Naive thymus-derived CD8-positive, alpha-beta T cell (primary cell): ENCODE measurements around the gene ASF1B. TPM values are rescaled to one million over a fixed set of nuclear protein-coding genes. Genes with fewer than 3 reads are reported as not detected.

Experiments
- ATAC-seq, 2 donors: fragments of 150-1000 bp; cut with Tn5 transposase in 1 of 2; sonication (Bioruptor Pico), chemical (Tn5 transposase) in 1 of 2; 1 replicate in 1 of 2; 2 replicates in 1 of 2; pipeline ENCODE4 v1.10.0; 2021; ENCODE audit warnings: mild to moderate bottlenecking in 2 of 2, moderate library complexity in 2 of 2
- POLR2A ChIA-PET: fragments of 350-600 bp; sonication (Branson Sonifier 250); formaldehyde crosslinking; loops from one replicate; lab custom pipeline; 2021; ENCODE audit warnings: antibody characterized with exemption; lab: Charles Lee
- DNase-seq, 10 donors: peaks; one replicate each; pipeline versions ENCODE4 v3.0.0 to v3.0.0-alpha.2; 2020 to 2022
- H3K27ac Mint-ChIP-seq, 10 donors: one replicate each; pipeline ENCODE4 v1.8.0; 2020 to 2022; ENCODE audit warnings: mild to moderate bottlenecking in 10 of 10, mixed read lengths in 10 of 10, moderate library complexity in 4 of 10, inconsistent platforms in 1 of 10
- H3K27me3 Mint-ChIP-seq, 5 donors: one replicate each; pipeline ENCODE4 v1.8.0; 2021 to 2022; ENCODE audit warnings: mixed read lengths in 5 of 5
- H3K36me3 Mint-ChIP-seq, 3 donors: one replicate each; pipeline ENCODE4 v1.8.0; 2020 to 2022; ENCODE audit warnings: mixed read lengths in 3 of 3, mild to moderate bottlenecking in 2 of 3, inconsistent platforms in 1 of 3
- H3K4me1 Mint-ChIP-seq, 4 donors: one replicate each; pipeline ENCODE4 v1.8.0; 2021 to 2022; ENCODE audit warnings: mixed read lengths in 4 of 4
- H3K4me3 Mint-ChIP-seq, 10 donors: one replicate each; pipeline ENCODE4 v1.8.0; 2020 to 2022; ENCODE audit warnings: mild to moderate bottlenecking in 10 of 10, mixed read lengths in 10 of 10, moderate library complexity in 6 of 10, inconsistent platforms in 1 of 10
- H3K9me3 Mint-ChIP-seq, 9 donors: one replicate each; pipeline ENCODE4 v1.8.0; 2020 to 2022; ENCODE audit warnings: mixed read lengths in 9 of 9, mild to moderate bottlenecking in 3 of 9, inconsistent platforms in 1 of 9, moderate library complexity in 1 of 9
- polyA plus RNA-seq, 3 donors: library from polyadenylated mRNA; unstranded; fragments of 300-500 nt; fragmentation: Illumina TruSeq; gene quantifications; one replicate each; pipeline ENCODE4 v1.2.3, GENCODE V29; 2021
- total RNA-seq, 8 experiments: library from RNA in 2 of 8; stranded (reverse) in 2 of 8; gene quantifications; one replicate each; pipeline ENCODE4 v1.2.3 and lab custom pipeline; 2021 to 2026

Gene ASF1B
- total and polyA plus RNA-seq, 5 experiments from 2014 or later: 2.3 to 4.6 (median 3.7) TPM

- no peaks in the 10 kb centered on the region for H3K4me1 Mint-ChIP-seq
Observed at GRCh38 chr19:14101003-14101545, 35.3 kb downstream of the ASF1B start.

GRCh38 chr19:14097532-14098151 lies 38.7 kb downstream of the ASF1B start:
- POLR2A ChIA-PET: no interaction called here
- DNase-seq (no peak), ATAC-seq (no peak)
- peaks cover 0 to 7% (median 0%) of the 10 kb centered on the region in 9 donors for H3K9me3 Mint-ChIP-seq
- H3K4me1 Mint-ChIP-seq: peaks cover 0 to 9% (median 6%) of the 10 kb centered on the region in 4 donors
- H3K4me3 Mint-ChIP-seq: no peak overlapping the region
- no peaks in the 10 kb centered on the region for H3K27me3 Mint-ChIP-seq
- peak overlapping the region in 4 of 10 donors; percentile 31 to 77 (median 43) for H3K27ac Mint-ChIP-seq
- peaks cover 0 to 33% (median 9%) of the 10 kb centered on the region in 3 donors for H3K36me3 Mint-ChIP-seq

More at GRCh38 chr19:14101003-14101545, 35.3 kb downstream of the ASF1B start:
- Mint-ChIP-seq H3K27ac (peak overlapping the region in 1 of 10 donors; percentile 65), H3K4me3 (no peak overlapping the region), H3K36me3 (peaks cover 0 to 53% (median 10%) of the 10 kb centered on the region in 3 donors), H3K27me3 (no peaks in the 10 kb centered on the region), H3K9me3 (no peaks in the 10 kb centered on the region)
- ATAC-seq (no peak), DNase-seq (no peak)
- POLR2A ChIA-PET: no interaction called here

- Mint-ChIP-seq H3K27me3 (peaks cover 0 to under 1% (median 0%) of the 10 kb centered on the region in 5 donors), H3K4me3 (no peak overlapping the region), H3K4me1 (peaks cover 10 to 17% (median 13%) of the 10 kb centered on the region in 4 donors), H3K36me3 (peaks cover 0 to 30% (median 12%) of the 10 kb centered on the region in 3 donors), H3K9me3 (peaks cover 0 to 10% (median 0%) of the 10 kb centered on the region in 9 donors), H3K27ac (peak overlapping the region in 1 of 10 donors; percentile 32)
- ATAC-seq: no peak
- POLR2A ChIA-PET: interaction anchor here (0.6 to 1.3 kb wide), 3 partner anchors 14 to 64 kb away, joined by 3 to 4 read pairs (median 3); no protein-coding TSS in a partner anchor
- no peak for DNase-seq
Observed at GRCh38 chr19:14096272-14096992, 40.0 kb downstream of the ASF1B start.

- Mint-ChIP-seq H3K4me3 (peak overlapping the region in 4 of 10 donors; percentile 0 to 68 (median 46)), H3K9me3 (peaks cover 0 to 11% (median 0%) of the 10 kb centered on the region in 9 donors), H3K27ac (peak overlapping the region in 9 of 10 donors; percentile 1 to 88 (median 69)), H3K27me3 (peaks cover 0 to 2% (median 0%) of the 10 kb centered on the region in 5 donors), H3K4me1 (peaks cover 12 to 18% (median 14%) of the 10 kb centered on the region in 4 donors), H3K36me3 (peaks cover 0 to 21% (median 13%) of the 10 kb centered on the region in 3 donors)
- ATAC-seq (no peak), DNase-seq (no peak)
- POLR2A ChIA-PET: interaction anchor here (1.3 to 1.5 kb wide), 2 partner anchors 21 to 25 kb away, joined by 3 to 4 read pairs; no protein-coding TSS in a partner anchor
Observed at GRCh38 chr19:14094854-14095253, 41.5 kb downstream of the ASF1B start.

GRCh38 chr19:14093117-14093823 lies 43.1 kb downstream of the ASF1B start:
- POLR2A ChIA-PET: interaction anchor here (0.9 to 1.4 kb wide), 5 partner anchors 12 to 976 kb away, joined by 3 to 5 read pairs (median 3); a partner anchor contains a TSS
- DNase-seq (no peak), ATAC-seq (no peak)
- Mint-ChIP-seq H3K27me3 (peaks cover 0 to 2% (median 0%) of the 10 kb centered on the region in 5 donors), H3K36me3 (peaks cover 4 to 23% (median 14%) of the 10 kb centered on the region in 3 donors), H3K9me3 (peaks cover 0 to 11% (median 0%) of the 10 kb centered on the region in 9 donors), H3K4me3 (peak overlapping the region; percentile 22 to 80 (median 59)), H3K4me1 (peaks cover 14 to 28% (median 19%) of the 10 kb centered on the region in 4 donors), H3K27ac (peak overlapping the region in 9 of 10 donors; percentile 24 to 88 (median 75))

- ATAC-seq: peak; percentile 6 to 21
- peak overlapping the region; percentile 89 to 100 (median 99) for H3K27ac Mint-ChIP-seq
- POLR2A ChIA-PET: interaction anchor here (0.6 to 1.7 kb wide), 22 partner anchors 10 to 983 kb away, joined by 3 to 21 read pairs (median 4); partner anchors contain the start of genes ASF1B, DCAF15, IL27RA and PRKACA
- peak overlapping the region; percentile 91 to 100 (median 100) for H3K4me3 Mint-ChIP-seq
- peaks cover 0 to 11% (median 0%) of the 10 kb centered on the region in 9 donors for H3K9me3 Mint-ChIP-seq
- H3K36me3 Mint-ChIP-seq: peaks cover 4 to 19% (median 14%) of the 10 kb centered on the region in 3 donors
- H3K4me1 Mint-ChIP-seq: peaks cover 17 to 30% (median 20%) of the 10 kb centered on the region in 4 donors
- peak in 7 of 10 donors; percentile 31 to 78 (median 48) for DNase-seq
- peaks cover 0 to 2% (median 0%) of the 10 kb centered on the region in 5 donors for H3K27me3 Mint-ChIP-seq
Observed at GRCh38 chr19:14091813-14092462, 44.5 kb downstream of the ASF1B start.

- Mint-ChIP-seq H3K9me3 (peaks cover 0 to 11% (median 0%) of the 10 kb centered on the region in 9 donors), H3K36me3 (peaks cover 4 to 14% (median 11%) of the 10 kb centered on the region in 3 donors), H3K27me3 (peaks cover 0 to 2% (median 0%) of the 10 kb centered on the region in 5 donors), H3K27ac (peak overlapping the region; percentile 89 to 100 (median 99)), H3K4me1 (peaks cover 17 to 30% (median 20%) of the 10 kb centered on the region in 4 donors), H3K4me3 (peak overlapping the region; percentile 91 to 100 (median 100))
- POLR2A ChIA-PET: interaction anchor here (0.6 to 1.7 kb wide), 21 partner anchors 9 to 982 kb away, joined by 3 to 21 read pairs (median 4); partner anchors contain the start of genes ASF1B, DCAF15, IL27RA and PRKACA
- peak in 8 of 10 donors; percentile 40 to 89 (median 82) for DNase-seq
- peak; percentile 54 to 70 for ATAC-seq
Observed at GRCh38 chr19:14091081-14091812, 45.1 kb downstream of the ASF1B start.

- ATAC-seq: peak; percentile 56 to 66
- Mint-ChIP-seq H3K4me1 (peaks cover 17 to 30% (median 20%) of the 10 kb centered on the region in 4 donors), H3K27ac (peak within 1 kb of the TSS; percentile 89 to 100 (median 99)), H3K27me3 (peaks cover 0 to 2% (median 0%) of the 10 kb centered on the region in 5 donors), H3K36me3 (peaks cover 4 to 14% (median 11%) of the 10 kb centered on the region in 3 donors), H3K9me3 (peaks cover 0 to 11% (median 0%) of the 10 kb centered on the region in 9 donors), H3K4me3 (peak within 1 kb of the TSS; percentile 91 to 100 (median 100))
- DNase-seq: peak; percentile 69 to 96 (median 84)
- POLR2A ChIA-PET: interaction anchor here (0.6 to 1.9 kb wide), 20 partner anchors 8 to 315 kb away, joined by 3 to 21 read pairs (median 4); partner anchors contain the start of genes ASF1B, DCAF15, IL27RA and PRKACA
Observed at GRCh38 chr19:14090509-14091080, 45.8 kb downstream of the ASF1B start, which contains the start of gene SAMD1. TSS of gene SAMD1 (minus strand) at chr19:14090751.

GRCh38 chr19:14089662-14090508 lies 46.5 kb downstream of the ASF1B start:
- peaks cover 4 to 16% (median 11%) of the 10 kb centered on the region in 3 donors for H3K36me3 Mint-ChIP-seq
- peak overlapping the region in 9 of 10 donors; percentile 41 to 94 (median 85) for H3K27ac Mint-ChIP-seq
- H3K27me3 Mint-ChIP-seq: peaks cover 0 to 2% (median 0%) of the 10 kb centered on the region in 5 donors
- ATAC-seq: peak; percentile 15 to 16
- H3K4me3 Mint-ChIP-seq: peak overlapping the region; percentile 70 to 94 (median 86)
- H3K4me1 Mint-ChIP-seq: peaks cover 18 to 30% (median 21%) of the 10 kb centered on the region in 4 donors
- H3K9me3 Mint-ChIP-seq: peaks cover 0 to 11% (median 0%) of the 10 kb centered on the region in 9 donors
- POLR2A ChIA-PET: interaction anchor here (0.6 to 2.1 kb wide), 9 partner anchors 8 to 208 kb away, joined by 3 to 12 read pairs (median 4); partner anchors contain the start of genes ASF1B, IL27RA and PRKACA
- DNase-seq: peak in 8 of 10 donors; percentile 31 to 49 (median 43)
